22Rv1 (cell line): Measurements from ENCODE around the gene PDGFRB.

Source experiments
- ZFX ChIP-seq: fragments of 450-650 bp; IDR thresholded peaks from 2 replicates; pipeline ENCODE4 v1.6.1; 2017; ENCODE audit warnings: antibody characterized with exemption, borderline replicate concordance
- TF ChIP-seq, protein P1 (sequence below): fragments of 450-650 bp; IDR thresholded peaks from 2 replicates; pipeline ENCODE4 v1.5.1; 2017; ENCODE audit warnings: mild to moderate bottlenecking

DNA sequence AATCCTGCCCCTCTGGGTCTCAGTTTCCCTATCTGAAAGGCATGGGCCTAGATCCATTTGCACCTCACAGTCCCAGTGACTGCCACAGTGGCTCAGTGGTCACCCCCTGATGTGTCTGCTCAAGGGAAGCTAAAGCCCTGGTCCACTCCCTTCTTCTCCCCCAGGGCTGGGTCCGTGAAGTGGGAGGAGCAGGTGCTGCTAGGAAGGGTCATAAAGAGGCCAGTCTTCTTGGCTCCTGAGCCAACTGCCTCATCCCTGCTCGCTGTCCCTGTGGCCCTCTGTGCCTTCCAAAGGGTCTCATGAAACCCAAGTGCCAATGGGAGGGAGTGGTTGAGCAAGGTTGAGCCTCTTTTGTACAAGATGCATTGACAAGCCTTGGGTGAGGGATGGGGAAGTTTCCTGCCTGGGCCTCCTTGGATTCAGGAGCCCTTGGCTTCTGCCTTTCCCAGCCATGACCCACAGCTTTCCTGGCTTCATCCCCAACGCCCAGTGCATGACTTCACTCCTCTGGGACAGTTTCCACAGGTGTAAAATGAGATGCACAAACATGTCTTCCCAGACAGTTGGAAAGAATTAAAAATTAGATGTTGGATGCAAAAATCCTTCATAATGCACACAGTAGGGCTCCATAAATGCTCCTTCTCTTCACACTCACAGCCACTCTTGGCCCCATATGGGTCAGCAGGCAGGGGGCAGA lies 32.6 kb upstream of the PDGFRB start:
- TF ChIP-seq, protein P1, sequence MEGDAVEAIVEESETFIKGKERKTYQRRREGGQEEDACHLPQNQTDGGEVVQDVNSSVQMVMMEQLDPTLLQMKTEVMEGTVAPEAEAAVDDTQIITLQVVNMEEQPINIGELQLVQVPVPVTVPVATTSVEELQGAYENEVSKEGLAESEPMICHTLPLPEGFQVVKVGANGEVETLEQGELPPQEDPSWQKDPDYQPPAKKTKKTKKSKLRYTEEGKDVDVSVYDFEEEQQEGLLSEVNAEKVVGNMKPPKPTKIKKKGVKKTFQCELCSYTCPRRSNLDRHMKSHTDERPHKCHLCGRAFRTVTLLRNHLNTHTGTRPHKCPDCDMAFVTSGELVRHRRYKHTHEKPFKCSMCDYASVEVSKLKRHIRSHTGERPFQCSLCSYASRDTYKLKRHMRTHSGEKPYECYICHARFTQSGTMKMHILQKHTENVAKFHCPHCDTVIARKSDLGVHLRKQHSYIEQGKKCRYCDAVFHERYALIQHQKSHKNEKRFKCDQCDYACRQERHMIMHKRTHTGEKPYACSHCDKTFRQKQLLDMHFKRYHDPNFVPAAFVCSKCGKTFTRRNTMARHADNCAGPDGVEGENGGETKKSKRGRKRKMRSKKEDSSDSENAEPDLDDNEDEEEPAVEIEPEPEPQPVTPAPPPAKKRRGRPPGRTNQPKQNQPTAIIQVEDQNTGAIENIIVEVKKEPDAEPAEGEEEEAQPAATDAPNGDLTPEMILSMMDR = no peak
- no peak for TF ChIP-seq ZFX
